ENCODE results near the gene PFKFB2.

DNA sequence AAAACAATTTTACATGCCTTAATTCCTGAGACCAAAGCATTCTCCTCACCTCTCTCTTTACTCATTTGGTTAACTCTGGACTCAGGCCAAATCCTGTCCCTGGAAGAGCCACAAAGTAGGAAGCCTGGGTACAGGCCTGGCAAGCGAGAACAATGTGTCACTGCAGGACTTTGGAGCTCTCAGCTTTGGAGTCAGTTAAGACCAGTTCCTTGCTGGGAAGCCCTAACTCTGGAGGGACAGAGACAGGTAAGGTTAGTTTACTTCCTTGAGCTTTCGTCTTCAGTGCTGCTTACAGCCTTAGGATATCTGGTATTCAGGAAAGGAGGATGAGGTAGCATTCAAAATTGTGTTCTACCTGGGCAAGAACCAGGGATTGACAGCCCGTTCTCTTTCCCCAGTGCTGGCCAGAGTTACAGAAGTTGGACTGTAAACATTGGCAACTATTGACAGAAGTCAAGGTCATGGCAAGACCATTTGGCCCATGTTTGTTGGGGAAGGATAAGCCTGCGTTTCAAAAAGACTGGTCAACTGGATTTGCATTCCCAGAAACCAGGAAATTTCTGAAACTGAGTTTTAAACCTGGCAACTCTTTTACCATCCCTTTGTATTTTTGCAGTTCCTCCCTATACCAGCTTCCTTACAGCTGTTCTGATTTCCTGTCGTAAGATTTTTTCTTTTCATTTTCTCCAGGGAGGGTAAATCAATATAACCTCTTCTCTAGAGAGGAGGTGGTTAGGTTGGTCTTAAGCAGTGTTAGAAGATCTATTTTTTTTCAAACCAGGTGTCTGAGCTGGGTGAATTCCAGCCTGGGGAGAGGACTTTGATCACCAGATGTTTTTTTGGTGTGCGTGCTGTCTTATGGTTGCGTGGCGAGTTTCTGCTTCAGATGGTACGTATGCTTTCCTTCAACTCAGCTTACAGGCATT is 35.9 kb downstream of the PFKFB2 start, which contains the start of gene C4BPB:
- no peak for TF ChIP-seq EZH2 (IDR thresholded peaks at IDR 0.05; ENCODE audit: borderline replicate concordance)
- TF ChIP-seq, protein P1, sequence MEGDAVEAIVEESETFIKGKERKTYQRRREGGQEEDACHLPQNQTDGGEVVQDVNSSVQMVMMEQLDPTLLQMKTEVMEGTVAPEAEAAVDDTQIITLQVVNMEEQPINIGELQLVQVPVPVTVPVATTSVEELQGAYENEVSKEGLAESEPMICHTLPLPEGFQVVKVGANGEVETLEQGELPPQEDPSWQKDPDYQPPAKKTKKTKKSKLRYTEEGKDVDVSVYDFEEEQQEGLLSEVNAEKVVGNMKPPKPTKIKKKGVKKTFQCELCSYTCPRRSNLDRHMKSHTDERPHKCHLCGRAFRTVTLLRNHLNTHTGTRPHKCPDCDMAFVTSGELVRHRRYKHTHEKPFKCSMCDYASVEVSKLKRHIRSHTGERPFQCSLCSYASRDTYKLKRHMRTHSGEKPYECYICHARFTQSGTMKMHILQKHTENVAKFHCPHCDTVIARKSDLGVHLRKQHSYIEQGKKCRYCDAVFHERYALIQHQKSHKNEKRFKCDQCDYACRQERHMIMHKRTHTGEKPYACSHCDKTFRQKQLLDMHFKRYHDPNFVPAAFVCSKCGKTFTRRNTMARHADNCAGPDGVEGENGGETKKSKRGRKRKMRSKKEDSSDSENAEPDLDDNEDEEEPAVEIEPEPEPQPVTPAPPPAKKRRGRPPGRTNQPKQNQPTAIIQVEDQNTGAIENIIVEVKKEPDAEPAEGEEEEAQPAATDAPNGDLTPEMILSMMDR (IDR thresholded peaks at IDR 0.05; ENCODE audit: poor library complexity): no peak

Data from hepatocyte (in vitro differentiated cells).